ENCODE data around the gene C11orf24. TPM values are rescaled to one million over a fixed set of nuclear protein-coding genes. Genes with fewer than 3 reads are reported as not detected.

The C11orf24 gene
- total RNA-seq = 10 to 100 TPM; 46.9 to 49.8 TPM
- polyA plus RNA-seq = 15.7 TPM

DNA sequence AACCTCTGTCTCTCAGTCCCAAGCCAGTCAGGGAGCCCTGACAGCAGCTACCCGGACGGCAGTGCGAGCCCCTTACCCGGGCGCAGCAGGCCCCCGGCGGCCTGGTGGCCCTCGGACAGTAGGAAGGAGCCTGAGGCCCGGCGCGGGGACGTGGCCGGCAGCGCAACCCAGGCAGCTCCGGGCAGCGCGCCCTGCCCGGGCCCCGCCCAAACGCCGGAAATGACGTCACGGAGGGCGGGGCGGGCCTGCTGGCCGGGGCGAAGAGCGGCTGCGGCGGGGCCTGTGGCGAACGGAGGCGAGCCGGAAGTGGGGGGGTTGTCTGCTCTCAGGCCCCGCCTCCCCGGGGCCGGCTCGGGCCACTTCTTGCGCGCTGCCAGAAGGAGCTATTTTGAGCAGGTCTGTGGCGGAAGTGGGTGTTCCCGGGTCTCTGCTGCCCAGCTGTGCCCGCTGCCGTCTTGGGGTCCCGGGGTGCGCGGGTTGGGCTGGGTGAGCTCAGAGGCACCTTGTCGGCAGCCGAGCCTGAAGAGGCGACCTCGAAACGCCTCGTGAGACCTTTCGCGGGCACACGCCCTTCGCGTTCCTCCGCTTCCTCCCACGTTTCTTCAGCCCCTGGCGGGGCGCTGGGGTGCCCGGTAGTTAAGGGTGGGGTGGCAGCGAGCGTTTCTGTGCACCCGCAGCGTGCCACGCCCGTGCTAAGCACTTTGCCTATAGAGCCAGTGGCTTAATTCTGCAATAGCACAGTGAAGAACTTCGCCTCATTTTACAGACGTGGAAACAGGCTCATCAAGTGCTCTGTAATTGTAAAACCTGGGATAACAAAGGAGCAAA is at the start of gene C11orf24:
Gene C11orf24 (minus strand): TSS at position 193 of the 828 bp plus-strand sequence. CDS start 8,206 bp downstream, outside the sequence.
- Histone ChIP-seq H3K4me1 (ENCODE audit: insufficient read depth, low read length) (peaks cover 21% of the 10 kb centered on the region), H3K4me3 (ENCODE audit: low read length) (peak within 1 kb of the TSS; percentile 91), H3K9me3 (ENCODE audit: low read length) (no peaks in the 10 kb centered on the region), H3K27me3 (ENCODE audit: insufficient read depth, low read length, poor library complexity, severe bottlenecking) (no peaks in the 10 kb centered on the region), H3K36me3 (ENCODE audit: insufficient read depth, low read length) (peaks cover 4% of the 10 kb centered on the region), H3K27ac (ENCODE audit: low read depth, low read length) (peak within 1 kb of the TSS; percentile 93)
- Mint-ChIP-seq H3K27ac (peak within 1 kb of the TSS; percentile 89 to 99 (median 98)), H3K27me3 (peaks cover 0 to 1% of the 10 kb centered on the region in 2 donors), H3K4me3 (peak within 1 kb of the TSS; percentile 88 to 97 (median 94)), H3K9me3 (no peaks in the 10 kb centered on the region), H3K36me3 (peaks cover 0 to 20% (median 2%) of the 10 kb centered on the region in 3 donors), H3K4me1 (peaks cover 28 to 39% (median 35%) of the 10 kb centered on the region in 3 donors)
- CTCF ChIA-PET = interaction anchor here (0.9 to 4.5 kb wide), 6 partner anchors 12 to 32 kb away, joined by 3 to 25 read pairs (median 6); no protein-coding TSS in a partner anchor
- POLR2A ChIA-PET = interaction anchor here (0.9 to 1.6 kb wide), 3 partner anchors 10 to 24 kb away, joined by 3 to 4 read pairs (median 3); no protein-coding TSS in a partner anchor
- DNase-seq = peak; percentile 91 to 95 (median 93)

GRCh38 chr11:68317147-68317785 is 45.5 kb upstream of the C11orf24 start:
- Mint-ChIP-seq H3K4me1 (peaks cover 6 to 14% (median 6%) of the 10 kb centered on the region in 3 donors), H3K36me3 (no peaks in the 10 kb centered on the region), H3K27me3 (peaks cover 11 to 17% of the 10 kb centered on the region in 2 donors), H3K27ac (no peak overlapping the region), H3K9me3 (no peaks in the 10 kb centered on the region), H3K4me3 (peak overlapping the region in 1 of 7 donors; percentile 58)
- Histone ChIP-seq H3K27me3 (ENCODE audit: insufficient read depth, low read length, poor library complexity, severe bottlenecking) (no peaks in the 10 kb centered on the region), H3K4me3 (ENCODE audit: low read length) (no peak overlapping the region), H3K36me3 (ENCODE audit: insufficient read depth, low read length) (no peaks in the 10 kb centered on the region), H3K4me1 (ENCODE audit: insufficient read depth, low read length) (peaks cover 11% of the 10 kb centered on the region), H3K9me3 (ENCODE audit: low read length) (no peaks in the 10 kb centered on the region), H3K27ac (ENCODE audit: low read depth, low read length) (no peak overlapping the region)
- DNase-seq = no peak
- ChIA-PET CTCF (interaction anchor here (1.0 kb wide), 1 partner anchor 17 kb away, joined by 3 read pairs; no protein-coding TSS in a partner anchor), POLR2A (no interaction called here)

- Mint-ChIP-seq H3K27me3 (peaks cover 10 to 11% of the 10 kb centered on the region in 2 donors), H3K4me3 (peak overlapping the region in 3 of 7 donors; percentile 54 to 82 (median 62)), H3K27ac (no peak overlapping the region), H3K36me3 (no peaks in the 10 kb centered on the region), H3K4me1 (peaks cover 8 to 20% (median 10%) of the 10 kb centered on the region in 3 donors), H3K9me3 (no peaks in the 10 kb centered on the region)
- no peak for DNase-seq
- CTCF ChIA-PET = interaction anchor here (1.1 kb wide), 1 partner anchor 58 kb away, joined by 4 read pairs; no protein-coding TSS in a partner anchor
- no peak overlapping the region for H3K4me3 ChIP-seq (ENCODE audit: low read length)
- POLR2A ChIA-PET = no interaction called here
- peaks cover 11% of the 10 kb centered on the region for H3K4me1 ChIP-seq (ENCODE audit: insufficient read depth, low read length)
- no peaks in the 10 kb centered on the region for H3K27me3 ChIP-seq (ENCODE audit: insufficient read depth, low read length, poor library complexity, severe bottlenecking)
- H3K9me3 ChIP-seq (ENCODE audit: low read length) = no peaks in the 10 kb centered on the region
- peak overlapping the region; percentile 69 for H3K27ac ChIP-seq (ENCODE audit: low read depth, low read length)
- no peaks in the 10 kb centered on the region for H3K36me3 ChIP-seq (ENCODE audit: insufficient read depth, low read length)
These were observed 43.6 kb upstream of the C11orf24 start for GRCh38 chr11:68315171-68315920.

GRCh38 chr11:68314203-68315170 is 42.7 kb upstream of the C11orf24 start:
- Histone ChIP-seq H3K36me3 (ENCODE audit: insufficient read depth, low read length) (no peaks in the 10 kb centered on the region), H3K9me3 (ENCODE audit: low read length) (no peaks in the 10 kb centered on the region), H3K27me3 (ENCODE audit: insufficient read depth, low read length, poor library complexity, severe bottlenecking) (no peaks in the 10 kb centered on the region), H3K4me3 (ENCODE audit: low read length) (peak overlapping the region; percentile 15), H3K27ac (ENCODE audit: low read depth, low read length) (peak overlapping the region; percentile 69), H3K4me1 (ENCODE audit: insufficient read depth, low read length) (peaks cover 11% of the 10 kb centered on the region)
- Mint-ChIP-seq H3K27me3 (peaks cover 6 to 8% of the 10 kb centered on the region in 2 donors), H3K4me1 (peaks cover 8 to 20% (median 10%) of the 10 kb centered on the region in 3 donors), H3K4me3 (peak overlapping the region; percentile 41 to 88 (median 77)), H3K27ac (no peak overlapping the region), H3K36me3 (no peaks in the 10 kb centered on the region), H3K9me3 (no peaks in the 10 kb centered on the region)
- POLR2A ChIA-PET = no interaction called here
- CTCF ChIA-PET = no interaction called here
- DNase-seq = no peak

GRCh38 chr11:68313574-68314202 is 41.9 kb upstream of the C11orf24 start:
- Histone ChIP-seq H3K4me1 (ENCODE audit: insufficient read depth, low read length) (peaks cover 11% of the 10 kb centered on the region), H3K27ac (ENCODE audit: low read depth, low read length) (peak overlapping the region; percentile 69), H3K36me3 (ENCODE audit: insufficient read depth, low read length) (no peaks in the 10 kb centered on the region), H3K4me3 (ENCODE audit: low read length) (peak overlapping the region; percentile 59), H3K27me3 (ENCODE audit: insufficient read depth, low read length, poor library complexity, severe bottlenecking) (no peaks in the 10 kb centered on the region), H3K9me3 (ENCODE audit: low read length) (no peaks in the 10 kb centered on the region)
- Mint-ChIP-seq H3K27me3 (peaks cover 6% of the 10 kb centered on the region in 2 donors), H3K9me3 (no peaks in the 10 kb centered on the region), H3K4me1 (peaks cover 8 to 20% (median 10%) of the 10 kb centered on the region in 3 donors), H3K36me3 (no peaks in the 10 kb centered on the region), H3K27ac (peak overlapping the region in 3 of 8 donors; percentile 34 to 72 (median 47)), H3K4me3 (peak overlapping the region; percentile 77 to 88 (median 82))
- peak in 1 of 5 donors; percentile 28 for DNase-seq
- ChIA-PET POLR2A (no interaction called here), CTCF (no interaction called here)

DNA sequence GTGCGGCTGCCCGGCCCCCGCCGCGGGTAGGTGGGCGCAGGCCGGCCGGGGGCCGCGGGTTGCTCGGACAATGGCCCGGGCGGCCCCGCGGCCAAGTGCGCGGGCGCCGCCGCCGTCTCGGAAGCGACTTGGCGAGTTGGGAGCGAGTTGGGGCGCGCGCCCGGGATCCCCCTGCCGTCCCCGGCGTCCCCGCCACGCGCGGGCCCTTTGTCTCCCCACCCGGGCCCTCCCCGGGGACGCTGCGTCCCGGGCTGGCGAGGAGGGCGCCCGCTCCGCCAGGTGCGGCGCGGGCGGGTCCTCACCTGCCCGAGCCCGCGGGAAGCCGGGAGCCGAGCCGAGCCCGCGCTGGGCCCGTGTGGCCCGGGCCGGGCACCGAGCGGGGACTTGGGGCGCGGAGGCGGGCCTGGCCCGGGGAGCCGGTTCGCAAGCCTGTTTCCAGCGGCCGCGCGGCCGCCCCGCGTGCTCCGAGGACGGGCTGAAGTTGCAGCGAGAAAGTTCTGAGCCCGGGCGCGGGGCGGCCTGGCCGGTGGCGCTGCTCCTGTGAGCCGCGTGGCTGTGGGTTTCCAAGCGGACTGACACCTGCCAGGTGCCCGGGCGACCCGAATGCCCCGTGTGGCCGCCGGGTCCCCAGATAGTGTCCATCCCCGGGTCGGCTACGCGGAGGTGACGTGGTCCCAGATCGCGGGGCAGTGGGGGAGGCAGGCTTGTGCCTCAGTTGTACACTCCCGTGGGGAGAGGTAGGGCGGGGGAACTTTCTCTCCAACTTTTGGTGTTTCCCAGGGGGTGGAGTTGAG is 41.2 kb upstream of the C11orf24 start:
- Mint-ChIP-seq H3K36me3 (no peaks in the 10 kb centered on the region), H3K27me3 (peaks cover 6% of the 10 kb centered on the region in 2 donors), H3K4me3 (peak overlapping the region; percentile 77 to 88 (median 82)), H3K27ac (peak overlapping the region in 3 of 8 donors; percentile 34 to 72 (median 47)), H3K4me1 (peaks cover 8 to 20% (median 10%) of the 10 kb centered on the region in 3 donors), H3K9me3 (no peaks in the 10 kb centered on the region)
- peaks cover 11% of the 10 kb centered on the region for H3K4me1 ChIP-seq (ENCODE audit: insufficient read depth, low read length)
- H3K27ac ChIP-seq (ENCODE audit: low read depth, low read length) = peak overlapping the region; percentile 69
- ChIA-PET POLR2A (no interaction called here), CTCF (no interaction called here)
- DNase-seq = peak in 1 of 5 donors; percentile 42
- H3K9me3 ChIP-seq (ENCODE audit: low read length) = no peaks in the 10 kb centered on the region
- no peaks in the 10 kb centered on the region for H3K27me3 ChIP-seq (ENCODE audit: insufficient read depth, low read length, poor library complexity, severe bottlenecking)
- no peaks in the 10 kb centered on the region for H3K36me3 ChIP-seq (ENCODE audit: insufficient read depth, low read length)
- peak overlapping the region; percentile 59 for H3K4me3 ChIP-seq (ENCODE audit: low read length)

Measured in CD8-positive, alpha-beta memory T cell (primary cell).